ENCODE measurements around the gene CDH4.

DNA sequence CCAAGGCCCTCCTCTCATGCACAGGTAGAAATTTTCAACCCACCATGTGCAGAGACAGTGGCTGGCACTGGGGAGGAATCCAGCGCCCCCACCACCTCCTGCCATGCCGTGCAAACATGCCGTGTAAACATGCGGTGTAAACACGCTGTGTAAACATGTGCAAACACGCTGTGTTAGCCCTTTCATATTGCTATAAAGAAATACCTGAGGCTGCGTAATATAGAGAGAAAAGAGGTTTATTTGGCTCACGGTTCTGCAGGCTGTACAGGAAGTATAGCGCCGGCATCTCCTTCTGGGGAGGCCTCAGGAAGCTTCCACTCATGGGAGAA is 595.3 kb downstream of the CDH4 start:
- TF ChIP-seq CREB1 (IDR thresholded peaks at IDR 0.05; ENCODE audit: low read depth) (no peak), EP300 (IDR thresholded peaks at IDR 0.05; ENCODE audit: borderline replicate concordance) (no peak), MAX (IDR thresholded peaks at IDR 0.05) (no peak), USF1 (IDR thresholded peaks at IDR 0.05) (no peak), NFIC (IDR thresholded peaks at IDR 0.05) (no peak), TAF1 (IDR thresholded peaks at IDR 0.05; ENCODE audit: low read depth) (no peak), REST (IDR thresholded peaks at IDR 0.05; ENCODE audit: low read depth) (no peak), EGR1 (IDR thresholded peaks at IDR 0.05) (no peak), RAD21 (IDR thresholded peaks at IDR 0.05; ENCODE audit: low read depth) (no peak), YY1 (IDR thresholded peaks at IDR 0.05; ENCODE audit: low read depth) (no peak)

Measured in Ishikawa (cell line).